GM21619 (cell line): Measurements from ENCODE around the gene FAM53A.

Experiments
- ATAC-seq: cut with Tn5 transposase; IDR thresholded peaks from one replicate; pipeline ENCODE4 v1.9.1; 2021; ENCODE audit not compliant: unreplicated experiment

FAM53A gene

GRCh38 chr4:1594871-1595788, 89.0 kb downstream of the FAM53A start:
- no peak for ATAC-seq

DNA sequence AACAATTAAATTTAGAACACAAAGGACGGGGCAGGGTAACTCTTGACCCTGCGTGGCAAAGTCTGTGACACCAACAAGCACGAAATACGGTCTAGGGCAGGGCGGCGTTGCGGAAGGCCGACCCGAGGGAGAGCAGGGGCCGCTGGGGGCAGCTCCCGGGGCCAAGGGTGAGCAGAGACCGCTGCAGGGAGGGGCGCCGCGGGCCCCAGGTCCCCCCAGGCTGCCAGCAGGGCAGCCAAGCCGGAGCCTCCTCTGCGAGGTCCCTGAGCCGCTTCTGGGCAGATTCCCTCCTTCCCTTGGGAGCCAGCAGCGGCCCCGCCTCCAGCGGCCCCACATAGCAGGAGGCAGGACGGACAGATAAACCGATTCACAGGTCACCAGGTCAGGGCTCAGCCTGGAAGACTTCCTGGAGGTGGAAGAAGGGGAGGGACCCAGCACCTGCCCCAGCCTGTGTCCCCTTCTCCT, 90.2 kb downstream of the FAM53A start:
- ATAC-seq = no peak

DNA sequence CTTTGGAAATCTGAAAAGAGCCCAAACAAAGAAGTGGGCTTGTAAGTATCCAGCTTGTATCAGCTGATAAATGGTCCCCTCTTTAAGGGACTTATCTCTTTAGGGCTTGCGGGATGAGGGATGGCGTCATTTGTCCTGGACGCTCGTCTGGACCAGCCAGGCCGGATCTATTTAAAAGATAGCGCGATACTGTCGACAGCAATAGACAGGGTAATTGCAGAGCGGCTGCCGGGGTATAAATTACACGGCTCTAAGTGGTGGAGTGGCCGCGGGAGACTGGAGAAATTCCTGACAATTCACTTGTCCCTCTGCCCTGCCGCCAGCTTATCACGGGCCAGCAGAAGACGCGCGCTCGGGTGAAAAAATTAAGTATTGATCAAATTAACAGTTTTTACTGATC, 90.7 kb downstream of the FAM53A start:
- ATAC-seq = no peak

DNA sequence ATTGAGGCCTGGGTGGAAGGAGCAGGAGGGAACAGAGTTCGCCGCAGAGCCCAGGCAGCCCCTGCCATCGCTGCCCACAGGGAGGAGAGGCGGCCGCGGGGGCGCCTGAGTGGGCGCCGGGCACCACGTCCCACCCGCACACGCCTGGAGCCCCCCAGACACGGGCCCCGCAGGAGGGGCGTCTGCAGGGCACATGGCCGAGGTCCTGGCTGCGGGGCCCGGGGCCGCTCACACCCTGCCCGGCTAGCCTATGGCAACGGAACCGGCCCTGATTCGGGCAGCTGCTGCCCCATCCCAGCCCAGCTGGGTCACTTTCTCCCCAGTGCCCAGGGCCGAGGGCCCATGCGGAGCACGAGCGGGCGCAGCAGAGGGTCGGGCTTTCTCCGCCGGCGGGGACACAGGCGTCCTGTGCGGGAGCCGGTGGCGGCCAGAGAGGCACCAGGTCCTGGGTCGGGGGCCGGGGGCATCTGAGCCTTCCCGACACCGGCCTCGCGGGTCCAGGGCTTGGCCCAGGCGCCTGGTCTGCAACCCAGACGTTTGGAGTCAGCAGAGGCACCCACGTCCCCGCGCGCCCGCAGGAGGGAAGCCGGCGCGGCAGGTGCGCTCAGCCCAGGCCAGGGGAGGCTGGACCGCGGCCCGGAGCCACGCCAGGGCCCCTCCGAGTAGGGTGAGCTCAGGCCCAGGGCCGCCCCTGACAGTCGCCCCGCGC, 91.2 kb downstream of the FAM53A start:
- no peak for ATAC-seq

DNA sequence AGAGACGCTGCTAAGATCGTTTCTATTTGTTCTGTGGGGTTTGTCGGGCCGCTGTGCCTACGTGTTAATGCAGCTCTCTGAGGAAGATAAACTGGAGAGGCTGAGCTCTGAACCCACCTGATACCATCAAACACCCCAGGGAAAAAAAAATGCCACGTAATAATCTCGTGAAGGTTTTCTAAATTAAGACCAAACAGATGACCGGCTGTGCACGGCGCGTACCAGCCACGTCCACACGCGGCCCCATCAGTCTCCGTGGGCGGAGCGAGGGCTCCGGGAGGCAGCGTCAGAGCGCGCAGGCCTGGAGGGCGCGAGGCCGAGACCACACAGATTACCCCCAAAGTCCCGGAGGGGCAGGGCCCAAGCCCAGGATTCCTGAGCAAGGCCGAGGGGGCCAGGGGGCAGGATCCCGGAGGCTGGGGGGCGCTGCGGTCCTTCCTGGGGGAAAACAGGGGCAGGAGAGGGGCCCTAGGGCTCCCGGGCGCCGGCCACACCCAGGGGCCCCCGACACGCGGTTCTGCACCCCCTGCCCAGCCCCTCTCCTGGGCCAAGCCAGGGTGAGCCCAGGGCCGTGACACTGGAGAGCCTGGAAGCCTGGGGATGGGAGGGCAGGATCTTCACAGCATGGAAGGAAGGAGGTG, 91.9 kb downstream of the FAM53A start:
- no peak for ATAC-seq

GRCh38 chr4:1591107-1591506, 93.0 kb downstream of the FAM53A start:
- no peak for ATAC-seq

DNA sequence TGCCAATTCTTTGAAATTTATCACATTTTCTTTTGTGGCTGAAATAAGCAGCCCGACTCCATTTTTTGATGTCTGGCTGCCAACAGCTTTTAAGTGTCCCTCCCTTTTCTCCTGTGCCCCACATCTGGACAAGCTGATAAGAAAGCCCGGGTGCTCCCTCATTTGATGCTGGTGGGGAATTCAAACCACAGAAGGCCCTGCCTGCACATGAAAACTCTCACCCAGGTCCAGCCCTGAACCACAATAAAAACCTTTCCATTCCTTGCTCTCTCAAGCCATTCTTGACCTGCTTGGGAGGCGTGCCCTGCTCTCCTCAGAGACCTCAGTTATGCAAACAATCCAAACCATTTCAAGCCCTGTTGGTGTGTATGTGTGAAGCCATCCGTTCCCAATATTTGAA, 93.9 kb downstream of the FAM53A start:
- ATAC-seq = no peak
